ENCODE measurements around the gene PROC.

The PROC gene

GRCh38 chr2:127465258-127465657 lies 47.0 kb downstream of the PROC start:
- no peak overlapping the region for H3K27ac Mint-ChIP-seq (ENCODE audit: low read depth)
- H3K4me3 Mint-ChIP-seq = no peak overlapping the region
- DNase-seq (ENCODE audit: low spot score in 2 of 2) (no peak), ATAC-seq (replicated peaks; ENCODE audit: extremely low read depth, poor library complexity, severe bottlenecking) (no peak)
- H3K4me1 Mint-ChIP-seq = no peaks in the 10 kb centered on the region
- H3K36me3 Mint-ChIP-seq (ENCODE audit: insufficient read depth) = peaks cover 6% of the 10 kb centered on the region
- H3K9me3 Mint-ChIP-seq = no peaks in the 10 kb centered on the region
- H3K27me3 Mint-ChIP-seq = no peaks in the 10 kb centered on the region

GRCh38 chr2:127469051-127469450 lies 50.8 kb downstream of the PROC start:
- Mint-ChIP-seq H3K9me3 (no peaks in the 10 kb centered on the region), H3K27ac (ENCODE audit: low read depth) (no peak overlapping the region), H3K4me3 (no peak overlapping the region), H3K4me1 (no peaks in the 10 kb centered on the region), H3K27me3 (no peaks in the 10 kb centered on the region), H3K36me3 (ENCODE audit: insufficient read depth) (peaks cover 4% of the 10 kb centered on the region)
- ATAC-seq (replicated peaks; ENCODE audit: extremely low read depth, poor library complexity, severe bottlenecking) (no peak), DNase-seq (ENCODE audit: low spot score in 2 of 2) (no peak)

GRCh38 chr2:127469974-127470373 lies 51.7 kb downstream of the PROC start:
- Mint-ChIP-seq H3K4me1 (peaks cover 1% of the 10 kb centered on the region), H3K4me3 (no peak overlapping the region), H3K36me3 (ENCODE audit: insufficient read depth) (peaks cover 4% of the 10 kb centered on the region), H3K27ac (ENCODE audit: low read depth) (no peak overlapping the region), H3K9me3 (no peaks in the 10 kb centered on the region), H3K27me3 (no peaks in the 10 kb centered on the region)
- DNase-seq (ENCODE audit: low spot score in 2 of 2) (no peak), ATAC-seq (replicated peaks; ENCODE audit: extremely low read depth, poor library complexity, severe bottlenecking) (no peak)

DNA sequence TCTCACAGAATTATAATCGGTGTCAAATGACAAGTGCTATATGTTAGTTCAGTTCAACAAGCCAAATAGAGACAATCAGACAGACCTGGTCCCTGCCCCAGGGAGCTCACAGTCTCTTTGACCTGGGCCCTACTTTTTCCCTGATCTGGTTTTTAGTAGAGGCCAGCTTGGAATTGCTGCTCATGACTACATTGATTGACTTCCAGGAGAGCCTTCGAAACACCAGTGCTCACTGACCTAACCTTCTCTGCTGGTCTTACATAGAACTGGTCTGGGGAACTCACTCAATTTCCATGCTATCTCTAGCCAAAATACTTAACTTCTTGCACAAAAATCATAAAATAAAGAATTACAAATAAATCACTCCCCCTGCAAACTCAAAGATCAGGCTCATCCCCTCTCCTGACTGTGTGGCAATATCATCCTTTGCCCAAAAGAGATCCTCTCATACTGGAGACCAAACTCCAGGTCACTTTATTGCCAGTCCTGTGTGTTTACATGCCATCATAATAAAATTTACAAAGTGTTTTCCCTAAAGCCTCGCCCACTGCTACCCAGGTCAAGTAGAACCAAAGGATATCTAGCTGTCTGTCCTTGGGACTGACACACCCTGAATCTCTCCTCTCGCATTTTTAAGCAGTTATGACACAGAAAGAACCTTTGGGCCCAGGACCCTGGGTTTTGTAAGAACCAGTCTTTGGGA lies 53.2 kb downstream of the PROC start:
- H3K9me3 Mint-ChIP-seq = no peaks in the 10 kb centered on the region
- no peak overlapping the region for H3K27ac Mint-ChIP-seq (ENCODE audit: low read depth)
- no peak for DNase-seq (ENCODE audit: low spot score in 2 of 2)
- no peak for ATAC-seq (replicated peaks; ENCODE audit: extremely low read depth, poor library complexity, severe bottlenecking)
- H3K27me3 Mint-ChIP-seq = no peaks in the 10 kb centered on the region
- peaks cover 4% of the 10 kb centered on the region for H3K36me3 Mint-ChIP-seq (ENCODE audit: insufficient read depth)
- peaks cover 6% of the 10 kb centered on the region for H3K4me1 Mint-ChIP-seq
- H3K4me3 Mint-ChIP-seq = no peak overlapping the region

DNA sequence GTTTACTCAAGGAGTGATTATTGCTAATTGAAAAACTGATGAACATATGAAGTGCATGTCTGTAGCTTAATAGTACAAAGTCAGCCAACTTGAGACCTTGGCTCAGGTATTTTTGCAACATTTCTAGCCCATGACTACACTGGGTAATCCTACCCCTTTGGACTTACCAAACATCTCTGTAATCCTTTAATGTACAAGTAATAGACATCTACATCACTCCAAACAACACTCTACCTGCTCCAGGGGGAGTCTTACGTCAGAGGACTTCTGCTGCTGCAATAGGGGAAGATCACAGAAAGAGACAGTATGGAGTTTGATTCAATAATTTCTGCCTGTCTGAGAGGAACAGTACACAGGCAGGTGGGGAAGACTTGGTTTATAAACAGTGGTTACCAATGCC lies 54.0 kb downstream of the PROC start:
- Mint-ChIP-seq H3K27me3 (no peaks in the 10 kb centered on the region), H3K27ac (ENCODE audit: low read depth) (no peak overlapping the region), H3K9me3 (no peaks in the 10 kb centered on the region), H3K4me1 (peaks cover 6% of the 10 kb centered on the region), H3K36me3 (ENCODE audit: insufficient read depth) (peaks cover 4% of the 10 kb centered on the region), H3K4me3 (no peak overlapping the region)
- no peak for ATAC-seq (replicated peaks; ENCODE audit: extremely low read depth, poor library complexity, severe bottlenecking)
- no peak for DNase-seq (ENCODE audit: low spot score in 2 of 2)

GRCh38 chr2:127475788-127476187 lies 57.6 kb downstream of the PROC start:
- Mint-ChIP-seq H3K4me3 (no peak overlapping the region), H3K27ac (ENCODE audit: low read depth) (no peak overlapping the region), H3K27me3 (no peaks in the 10 kb centered on the region), H3K36me3 (ENCODE audit: insufficient read depth) (peaks cover 11% of the 10 kb centered on the region), H3K9me3 (no peaks in the 10 kb centered on the region), H3K4me1 (peaks cover 6% of the 10 kb centered on the region)
- ATAC-seq (replicated peaks; ENCODE audit: extremely low read depth, poor library complexity, severe bottlenecking) (no peak), DNase-seq (ENCODE audit: low spot score in 2 of 2) (no peak)

All from central memory CD8-positive, alpha-beta T cell (primary cell).